ENCODE results near the gene TRIM54. TPM values are rescaled to one million over a fixed set of nuclear protein-coding genes. Genes with fewer than 3 reads are reported as not detected.

The TRIM54 gene
- total and polyA plus RNA-seq, 3 donors from 2014 or later: 28.3 to 46.8 (median 38.5) TPM

GRCh38 chr2:27288610-27289009 is 6.4 kb downstream of the TRIM54 start:
- no peaks in the 10 kb centered on the region for H3K27me3 ChIP-seq
- H3K4me3 ChIP-seq: no peak overlapping the region
- no peak overlapping the region for H3K27ac ChIP-seq
- intact Hi-C loops (cut with DNase I; ENCODE audit: low total_unique reads): no loop called here
- H3K9me3 ChIP-seq: no peaks in the 10 kb centered on the region
- H3K4me1 ChIP-seq: no peaks in the 10 kb centered on the region
- no peak for TF ChIP-seq POLR2A (IDR thresholded peaks at IDR 0.05)
- TF ChIP-seq CTCF (IDR thresholded peaks at IDR 0.05): no peak
- no peaks in the 10 kb centered on the region for H3K36me3 ChIP-seq (ENCODE audit: low read depth, missing control alignments)
- 59 to 73% methylated on average over 3 of the region's 3 CpGs for WGBS, 2 donors
- no peak for DNase-seq

- H3K36me3 ChIP-seq (ENCODE audit: low read depth, missing control alignments): no peaks in the 10 kb centered on the region
- no peak overlapping the region for H3K27ac ChIP-seq
- no peaks in the 10 kb centered on the region for H3K4me1 ChIP-seq
- H3K27me3 ChIP-seq: no peaks in the 10 kb centered on the region
- H3K4me3 ChIP-seq: no peak overlapping the region
- no peak for DNase-seq
- TF ChIP-seq CTCF (IDR thresholded peaks at IDR 0.05) (no peak), POLR2A (IDR thresholded peaks at IDR 0.05) (no peak)
- 90 to 91% methylated on average over 5 of the region's 5 CpGs for WGBS, 2 donors
- H3K9me3 ChIP-seq: no peaks in the 10 kb centered on the region
- intact Hi-C loops (cut with DNase I; ENCODE audit: low total_unique reads): no loop called here
Observed at GRCh38 chr2:27290549-27290948, 8.3 kb downstream of the TRIM54 start.

GRCh38 chr2:27291865-27292264 is 9.6 kb downstream of the TRIM54 start:
- no peaks in the 10 kb centered on the region for H3K9me3 ChIP-seq

GRCh38 chr2:27294928-27295327 is 12.7 kb downstream of the TRIM54 start:
- TF ChIP-seq POLR2A (IDR thresholded peaks at IDR 0.05): no peak
- no peak for TF ChIP-seq CTCF (IDR thresholded peaks at IDR 0.05)
- Histone ChIP-seq H3K4me3 (no peak overlapping the region), H3K27me3 (no peaks in the 10 kb centered on the region), H3K27ac (no peak overlapping the region), H3K4me1 (no peaks in the 10 kb centered on the region), H3K36me3 (ENCODE audit: low read depth, missing control alignments) (no peaks in the 10 kb centered on the region), H3K9me3 (no peaks in the 10 kb centered on the region)
- WGBS, 2 donors: 91 to 96% methylated on average over 8 of the region's 8 CpGs
- intact Hi-C loops (cut with DNase I; ENCODE audit: low total_unique reads): no loop called here
- DNase-seq: no peak

More at GRCh38 chr2:27291865-27292264, 9.6 kb downstream of the TRIM54 start:
- no peaks in the 10 kb centered on the region for H3K4me1 ChIP-seq
- intact Hi-C loops (cut with DNase I; ENCODE audit: low total_unique reads): no loop called here
- H3K36me3 ChIP-seq (ENCODE audit: low read depth, missing control alignments): no peaks in the 10 kb centered on the region
- no peak for DNase-seq
- TF ChIP-seq CTCF (IDR thresholded peaks at IDR 0.05) (no peak), POLR2A (IDR thresholded peaks at IDR 0.05) (no peak)
- H3K27ac ChIP-seq: no peak overlapping the region
- H3K27me3 ChIP-seq: no peaks in the 10 kb centered on the region
- WGBS, 2 donors: 61 to 73% methylated on average over 6 of the region's 6 CpGs
- no peak overlapping the region for H3K4me3 ChIP-seq

GRCh38 chr2:27296481-27296880 is 14.3 kb downstream of the TRIM54 start:
- Histone ChIP-seq H3K27ac (no peak overlapping the region), H3K27me3 (no peaks in the 10 kb centered on the region), H3K36me3 (ENCODE audit: low read depth, missing control alignments) (no peaks in the 10 kb centered on the region), H3K4me1 (no peaks in the 10 kb centered on the region), H3K9me3 (no peaks in the 10 kb centered on the region), H3K4me3 (no peak overlapping the region)
- DNase-seq: no peak
- intact Hi-C loops (cut with DNase I; ENCODE audit: low total_unique reads): no loop called here
- no peak for TF ChIP-seq POLR2A (IDR thresholded peaks at IDR 0.05)
- 71% methylated on average over 4 of the region's 4 CpGs for WGBS, 2 donors
